ENCODE measurements around the gene SSUH2. TPM values are rescaled to one million over a fixed set of nuclear protein-coding genes. Genes with fewer than 3 reads are reported as not detected.

Gene SSUH2
- total and polyA plus RNA-seq, 2 of the 13 experiments (the other 11 are each of a cell fraction or from before 2014, with no cell fraction given) = 38.1 to 136 TPM

GRCh38 chr3:8593021-8593827 lies 51.4 kb downstream of the SSUH2 start:
- TF ChIP-seq ETS1 (CRISPR knock-in tag; IDR thresholded peaks at IDR 0.05) (no peak), TAF1 (CRISPR knock-in tag; IDR thresholded peaks at IDR 0.05) (no peak)
- Histone ChIP-seq H3K4me3 (replicated peaks in 1 of 3; ENCODE audit: insufficient read depth in 1 of 3, low read depth in 2 of 3, low read length in 3 of 3) (no peak overlapping the region), H3K27me3 (ENCODE audit: control insufficient read depth in 1 of 2, insufficient read depth in 2 of 2, low read length in 2 of 2) (peaks cover 3 to 7% of the 10 kb centered on the region in 2 experiments; a peak in 3 of 5 replicates), H3K36me3 (replicated peaks in 1 of 2; ENCODE audit: control insufficient read depth in 1 of 2, insufficient read depth in 2 of 2, low read length in 2 of 2) (no peaks in the 10 kb centered on the region), H3K79me2 (ENCODE audit: insufficient read depth, low read length) (no peaks in the 10 kb centered on the region), H3K4me2 (ENCODE audit: low read depth, low read length) (no peak overlapping the region), H3K9me3 (ENCODE audit: low read length) (no peaks in the 10 kb centered on the region), H4K20me1 (ENCODE audit: insufficient read depth, low read length) (no peaks in the 10 kb centered on the region), H3K9ac (ENCODE audit: insufficient read depth, low read depth, low read length) (no peak overlapping the region), H3K27ac (ENCODE audit: extremely low read length, insufficient read depth, low read length) (no peak overlapping the region), H3K4me1 (ENCODE audit: insufficient read depth, low read length) (peaks cover 3% of the 10 kb centered on the region; the same call in 1 of the 2 replicates), H2AFZ (ENCODE audit: low read length) (no peak overlapping the region)
- in situ Hi-C loops (cut with HindIII; ENCODE audit: extremely low pct_ligation_motif_present, low pct_unique_long_range_greater_than_20kb) = no loop called here
- intact Hi-C loops (cut with micrococcal nuclease; ENCODE audit: unreplicated experiment) = no loop called here
- FAIRE-seq = no peak
- WGBS (ENCODE audit: low lambda C conversion rate) = 47% methylated on average over 8 of the region's 9 CpGs
- no peak for DNase-seq (ENCODE audit: low spot score)
- ATAC-seq = no peak; the same call in 2 of the 3 replicates
- CTCF ChIA-PET (ENCODE audit: low intra/inter-chr PET ratio, low total read pairs) = no interaction called here
- POLR2A ChIA-PET = no interaction called here
- no TSS peak for BruUV-seq (replicated peaks)

GRCh38 chr3:8589880-8590556 lies 54.6 kb downstream of the SSUH2 start:
- FAIRE-seq (no peak), DNase-seq (ENCODE audit: low spot score) (no peak), ATAC-seq (no peak)
- Histone ChIP-seq H3K9ac (ENCODE audit: insufficient read depth, low read depth, low read length) (no peak overlapping the region), H3K9me3 (ENCODE audit: low read length) (no peaks in the 10 kb centered on the region), H3K4me1 (ENCODE audit: insufficient read depth, low read length) (no peaks in the 10 kb centered on the region), H3K27me3 (ENCODE audit: control insufficient read depth in 1 of 2, insufficient read depth in 2 of 2, low read length in 2 of 2) (peaks cover 3 to 7% of the 10 kb centered on the region in 2 experiments; a peak in 3 of 5 replicates), H4K20me1 (ENCODE audit: insufficient read depth, low read length) (no peaks in the 10 kb centered on the region), H3K4me2 (ENCODE audit: low read depth, low read length) (no peak overlapping the region), H3K4me3 (replicated peaks in 1 of 3; ENCODE audit: insufficient read depth in 1 of 3, low read depth in 2 of 3, low read length in 3 of 3) (no peak overlapping the region), H2AFZ (ENCODE audit: low read length) (no peak overlapping the region), H3K27ac (ENCODE audit: extremely low read length, insufficient read depth, low read length) (no peak overlapping the region), H3K36me3 (replicated peaks in 1 of 2; ENCODE audit: control insufficient read depth in 1 of 2, insufficient read depth in 2 of 2, low read length in 2 of 2) (no peaks in the 10 kb centered on the region), H3K79me2 (ENCODE audit: insufficient read depth, low read length) (no peaks in the 10 kb centered on the region)
- CTCF ChIA-PET (ENCODE audit: low intra/inter-chr PET ratio, low total read pairs) = no interaction called here
- intact Hi-C loops (cut with micrococcal nuclease; ENCODE audit: unreplicated experiment) (no loop called here), in situ Hi-C loops (cut with HindIII; ENCODE audit: extremely low pct_ligation_motif_present, low pct_unique_long_range_greater_than_20kb) (no loop called here)
- TF ChIP-seq ETV5 (CRISPR knock-in tag; IDR thresholded peaks at IDR 0.05; ENCODE audit: borderline replicate concordance) = no peak
- TF ChIP-seq ZBTB37 (CRISPR knock-in tag; IDR thresholded peaks at IDR 0.05) = no peak
- BruUV-seq (replicated peaks) = no TSS peak
- POLR2A ChIA-PET = no interaction called here
- WGBS (ENCODE audit: low lambda C conversion rate) = 38% methylated on average over 6 of the region's 6 CpGs

Data from HepG2 (cell line).